GM21786 (cell line): ENCODE results near the gene GALNT9.

Experiments used
- ATAC-seq: cut with Tn5 transposase; IDR thresholded peaks from one replicate; pipeline ENCODE4 v1.9.1; 2021; ENCODE audit not compliant: unreplicated experiment

Gene GALNT9

GRCh38 chr12:132344601-132345000 is 15.2 kb upstream of the GALNT9 start:
- ATAC-seq: no peak

GRCh38 chr12:132344181-132344580 is 14.8 kb upstream of the GALNT9 start:
- no peak for ATAC-seq

- ATAC-seq: no peak
Observed at GRCh38 chr12:132343294-132344004, 14.1 kb upstream of the GALNT9 start.

GRCh38 chr12:132342251-132343227 is 13.2 kb upstream of the GALNT9 start:
- no peak for ATAC-seq

GRCh38 chr12:132341318-132342050 is 12.1 kb upstream of the GALNT9 start:
- no peak for ATAC-seq

GRCh38 chr12:132340266-132341035 is 11.1 kb upstream of the GALNT9 start:
- ATAC-seq: no peak

- ATAC-seq: no peak
Observed at GRCh38 chr12:132339856-132340255, 10.5 kb upstream of the GALNT9 start.

- ATAC-seq: no peak
Observed at GRCh38 chr12:132338781-132339180, 9.4 kb upstream of the GALNT9 start.

- no peak for ATAC-seq
Observed at GRCh38 chr12:132338311-132338710, 8.9 kb upstream of the GALNT9 start.

GRCh38 chr12:132337557-132337956 is 8.2 kb upstream of the GALNT9 start:
- ATAC-seq: no peak

- ATAC-seq: no peak
Observed at GRCh38 chr12:132336451-132337413, 7.3 kb upstream of the GALNT9 start.

GRCh38 chr12:132335179-132335756 is 5.9 kb upstream of the GALNT9 start:
- no peak for ATAC-seq

GRCh38 chr12:132333766-132334165 is 4.4 kb upstream of the GALNT9 start:
- no peak for ATAC-seq

GRCh38 chr12:132333273-132333672 is 3.9 kb upstream of the GALNT9 start:
- ATAC-seq: no peak

GRCh38 chr12:132330549-132330881 is 1.1 kb upstream of the GALNT9 start:
- ATAC-seq: no peak

GRCh38 chr12:132329720-132330548 is 545 bp upstream of the GALNT9 start:
- ATAC-seq: no peak

GRCh38 chr12:132328282-132329029 is 933 bp downstream of the GALNT9 start:
- no peak for ATAC-seq
